ENCODE data around the gene ENTPD6.

ENTPD6 gene

DNA sequence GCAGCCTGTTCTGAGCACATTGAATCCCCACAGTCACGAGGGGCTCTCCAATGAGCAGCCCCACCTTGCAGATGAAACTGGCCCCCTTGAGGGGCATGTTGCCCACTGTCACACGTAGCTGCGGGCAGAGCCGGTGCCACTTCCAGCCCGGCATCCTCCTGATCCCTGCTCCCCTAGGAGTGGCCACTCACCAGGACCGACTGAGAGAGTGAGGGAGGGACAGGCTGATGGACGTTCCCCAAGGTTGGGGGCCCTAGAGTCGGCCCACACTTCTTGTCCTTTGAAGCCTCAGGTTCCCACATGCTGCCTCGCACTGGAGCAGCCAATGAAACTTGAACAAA is 10.5 kb downstream of the ENTPD6 start:
- H3K9ac ChIP-seq (ENCODE audit: low read length) = no peak overlapping the region
- no peak overlapping the region for H2AFZ ChIP-seq (ENCODE audit: low read depth, low read length)
- peaks cover 9% of the 10 kb centered on the region for H3K36me3 ChIP-seq (replicated peaks; ENCODE audit: low read depth, low read length)
- no peaks in the 10 kb centered on the region for H3K27me3 ChIP-seq (ENCODE audit: low read depth, low read length)
- TF ChIP-seq, protein P1, sequence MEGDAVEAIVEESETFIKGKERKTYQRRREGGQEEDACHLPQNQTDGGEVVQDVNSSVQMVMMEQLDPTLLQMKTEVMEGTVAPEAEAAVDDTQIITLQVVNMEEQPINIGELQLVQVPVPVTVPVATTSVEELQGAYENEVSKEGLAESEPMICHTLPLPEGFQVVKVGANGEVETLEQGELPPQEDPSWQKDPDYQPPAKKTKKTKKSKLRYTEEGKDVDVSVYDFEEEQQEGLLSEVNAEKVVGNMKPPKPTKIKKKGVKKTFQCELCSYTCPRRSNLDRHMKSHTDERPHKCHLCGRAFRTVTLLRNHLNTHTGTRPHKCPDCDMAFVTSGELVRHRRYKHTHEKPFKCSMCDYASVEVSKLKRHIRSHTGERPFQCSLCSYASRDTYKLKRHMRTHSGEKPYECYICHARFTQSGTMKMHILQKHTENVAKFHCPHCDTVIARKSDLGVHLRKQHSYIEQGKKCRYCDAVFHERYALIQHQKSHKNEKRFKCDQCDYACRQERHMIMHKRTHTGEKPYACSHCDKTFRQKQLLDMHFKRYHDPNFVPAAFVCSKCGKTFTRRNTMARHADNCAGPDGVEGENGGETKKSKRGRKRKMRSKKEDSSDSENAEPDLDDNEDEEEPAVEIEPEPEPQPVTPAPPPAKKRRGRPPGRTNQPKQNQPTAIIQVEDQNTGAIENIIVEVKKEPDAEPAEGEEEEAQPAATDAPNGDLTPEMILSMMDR (IDR thresholded peaks at IDR 0.05; ENCODE audit: low read depth, low read length) = no peak
- TF ChIP-seq EZH2phosphoT487 (IDR thresholded peaks at IDR 0.05; ENCODE audit: low read depth) = no peak
- H3K27ac ChIP-seq (ENCODE audit: low read length) = no peak overlapping the region
- peaks cover 38% of the 10 kb centered on the region for H3K79me2 ChIP-seq (ENCODE audit: low read length)
- no peak overlapping the region for H3K4me2 ChIP-seq (ENCODE audit: low read length)
- H4K20me1 ChIP-seq (ENCODE audit: insufficient read depth, low read length) = peaks cover 21% of the 10 kb centered on the region
- peaks cover 23% of the 10 kb centered on the region for H3K4me1 ChIP-seq (ENCODE audit: low read length)
- H3K9me3 ChIP-seq (ENCODE audit: insufficient read depth, low read length) = no peaks in the 10 kb centered on the region
- H3K4me3 ChIP-seq (ENCODE audit: low read length) = no peak overlapping the region

DNA sequence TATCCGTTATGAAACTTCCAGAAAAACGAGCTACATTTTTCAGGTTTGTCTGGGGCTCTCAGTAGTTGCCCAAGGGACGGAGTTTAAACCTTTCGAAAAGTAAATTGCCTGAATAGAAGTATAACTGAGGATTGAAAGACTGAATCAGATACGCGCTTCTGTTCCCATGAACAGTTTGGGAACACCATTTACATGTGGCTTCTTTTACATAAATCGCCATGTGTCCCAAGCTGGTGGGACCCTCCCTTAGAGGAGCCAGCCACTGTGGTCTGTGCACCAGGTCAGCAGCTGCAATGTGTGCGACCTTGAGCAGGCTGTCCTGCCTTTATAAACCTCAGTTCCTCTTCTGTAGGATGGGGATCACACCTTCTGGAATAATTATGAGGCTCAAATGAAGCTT is 11.0 kb downstream of the ENTPD6 start:
- Histone ChIP-seq H3K79me2 (ENCODE audit: low read length) (peaks cover 34% of the 10 kb centered on the region), H3K36me3 (replicated peaks; ENCODE audit: low read depth, low read length) (peaks cover 14% of the 10 kb centered on the region), H3K4me1 (ENCODE audit: low read length) (peaks cover 23% of the 10 kb centered on the region), H4K20me1 (ENCODE audit: insufficient read depth, low read length) (peaks cover 21% of the 10 kb centered on the region), H3K27me3 (ENCODE audit: low read depth, low read length) (no peaks in the 10 kb centered on the region), H3K9ac (ENCODE audit: low read length) (no peak overlapping the region), H3K9me3 (ENCODE audit: insufficient read depth, low read length) (no peaks in the 10 kb centered on the region), H3K4me3 (ENCODE audit: low read length) (no peak overlapping the region), H3K4me2 (ENCODE audit: low read length) (no peak overlapping the region), H2AFZ (ENCODE audit: low read depth, low read length) (no peak overlapping the region), H3K27ac (ENCODE audit: low read length) (no peak overlapping the region)
- TF ChIP-seq EZH2phosphoT487 (IDR thresholded peaks at IDR 0.05; ENCODE audit: low read depth) = no peak
- TF ChIP-seq, protein P1 (IDR thresholded peaks at IDR 0.05; ENCODE audit: low read depth, low read length) = no peak

DNA sequence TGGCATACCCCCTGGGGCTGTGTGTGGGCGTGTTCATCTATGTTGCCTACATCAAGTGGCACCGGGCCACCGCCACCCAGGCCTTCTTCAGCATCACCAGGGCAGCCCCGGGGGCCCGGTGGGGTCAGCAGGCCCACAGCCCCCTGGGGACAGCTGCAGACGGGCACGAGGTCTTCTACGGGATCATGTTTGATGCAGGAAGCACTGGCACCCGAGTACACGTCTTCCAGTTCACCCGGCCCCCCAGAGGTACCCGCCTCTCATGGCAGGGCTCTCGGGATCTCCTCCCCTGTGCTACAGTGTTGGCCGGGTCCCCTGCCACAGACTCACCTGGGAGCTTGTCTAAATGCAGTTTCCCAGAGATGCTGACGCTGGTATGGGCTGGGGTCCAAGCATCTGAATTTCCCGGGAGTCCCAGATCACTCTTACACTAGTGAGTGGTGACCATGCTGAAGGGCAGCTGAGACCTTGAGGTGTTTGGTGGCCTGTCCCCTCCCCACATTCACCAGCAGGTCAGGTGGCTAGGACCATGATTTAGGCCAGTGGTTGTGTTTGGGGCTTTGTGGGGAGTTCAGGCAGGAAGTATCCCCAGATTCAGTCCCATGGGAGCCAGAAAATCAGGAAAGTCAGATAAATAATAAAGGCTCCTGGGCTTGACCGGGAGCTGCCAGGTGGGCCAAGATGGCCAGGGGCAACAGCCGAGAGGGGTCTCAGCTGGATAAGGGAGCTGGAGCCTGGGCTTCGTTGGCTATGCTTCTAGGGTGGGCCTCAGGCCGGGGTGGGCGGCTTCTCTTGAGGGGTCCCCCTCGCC is 11.8 kb downstream of the ENTPD6 start:
- Histone ChIP-seq H3K79me2 (ENCODE audit: low read length) (peaks cover 32% of the 10 kb centered on the region), H4K20me1 (ENCODE audit: insufficient read depth, low read length) (peaks cover 21% of the 10 kb centered on the region), H3K27me3 (ENCODE audit: low read depth, low read length) (no peaks in the 10 kb centered on the region), H3K9ac (ENCODE audit: low read length) (no peak overlapping the region), H3K4me1 (ENCODE audit: low read length) (peaks cover 23% of the 10 kb centered on the region), H3K27ac (ENCODE audit: low read length) (no peak overlapping the region), H3K4me3 (ENCODE audit: low read length) (no peak overlapping the region), H2AFZ (ENCODE audit: low read depth, low read length) (no peak overlapping the region), H3K9me3 (ENCODE audit: insufficient read depth, low read length) (no peaks in the 10 kb centered on the region), H3K4me2 (ENCODE audit: low read length) (no peak overlapping the region), H3K36me3 (replicated peaks; ENCODE audit: low read depth, low read length) (peaks cover 20% of the 10 kb centered on the region)
- no peak for TF ChIP-seq EZH2phosphoT487 (IDR thresholded peaks at IDR 0.05; ENCODE audit: low read depth)
- TF ChIP-seq, protein P1 (IDR thresholded peaks at IDR 0.05; ENCODE audit: low read depth, low read length) = no peak

DNA sequence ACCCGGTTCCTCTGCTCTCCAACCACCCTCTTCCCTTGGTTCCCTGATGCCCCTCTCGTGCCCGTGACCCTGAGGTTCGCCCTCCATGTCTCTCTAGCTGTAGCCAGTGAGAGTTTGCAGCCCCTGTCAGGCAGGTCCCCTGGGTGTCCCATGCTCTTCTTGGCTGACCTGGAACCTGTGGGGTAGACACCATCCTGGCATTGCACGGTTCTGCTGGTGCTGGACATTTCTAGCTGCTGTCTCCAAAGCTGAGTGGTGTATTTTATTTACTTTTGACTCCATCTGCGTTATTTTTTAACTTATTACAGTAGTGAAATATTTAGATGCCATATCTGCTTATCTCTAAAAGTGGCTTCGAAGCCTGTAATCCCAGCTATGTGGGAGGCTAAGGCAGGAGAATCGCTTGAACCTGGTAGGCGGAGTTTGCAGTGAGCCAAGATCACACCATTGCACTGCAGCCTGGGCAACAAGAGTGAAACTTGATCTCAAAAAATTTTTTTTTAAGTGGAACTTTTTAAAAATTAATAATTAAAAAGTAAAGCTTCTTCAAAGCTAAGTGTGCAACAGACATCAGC is 12.5 kb downstream of the ENTPD6 start:
- no peak overlapping the region for H3K4me2 ChIP-seq (ENCODE audit: low read length)
- H3K4me3 ChIP-seq (ENCODE audit: low read length) = no peak overlapping the region
- TF ChIP-seq, protein P1 (IDR thresholded peaks at IDR 0.05; ENCODE audit: low read depth, low read length) = no peak
- no peak for TF ChIP-seq EZH2phosphoT487 (IDR thresholded peaks at IDR 0.05; ENCODE audit: low read depth)

More for the DNA sequence above, 12.5 kb downstream of the ENTPD6 start:
- peaks cover 21% of the 10 kb centered on the region for H4K20me1 ChIP-seq (ENCODE audit: insufficient read depth, low read length)
- H3K79me2 ChIP-seq (ENCODE audit: low read length) = peaks cover 28% of the 10 kb centered on the region
- H3K9ac ChIP-seq (ENCODE audit: low read length) = no peak overlapping the region
- H3K9me3 ChIP-seq (ENCODE audit: insufficient read depth, low read length) = no peaks in the 10 kb centered on the region
- H3K36me3 ChIP-seq (replicated peaks; ENCODE audit: low read depth, low read length) = peaks cover 14% of the 10 kb centered on the region
- no peak overlapping the region for H2AFZ ChIP-seq (ENCODE audit: low read depth, low read length)
- H3K27me3 ChIP-seq (ENCODE audit: low read depth, low read length) = no peaks in the 10 kb centered on the region
- peaks cover 21% of the 10 kb centered on the region for H3K4me1 ChIP-seq (ENCODE audit: low read length)
- no peak overlapping the region for H3K27ac ChIP-seq (ENCODE audit: low read length)

All from OCI-LY3 (cell line).